PC-3 (cell line): ENCODE results near the gene SPSB1. TPM values are rescaled to one million over a fixed set of nuclear protein-coding genes. Genes with fewer than 3 reads are reported as not detected.

ENCODE experiments used
- ATAC-seq: fragments of 200-7000 bp; cut with Tn5 transposase; 2 replicates; pipeline ENCODE4 v1.9.1; 2020; ENCODE audit warnings: mild to moderate bottlenecking, moderate library complexity
- BruUV-seq: library from RNA; stranded (reverse); fragments of 400-500 nt; replicated peaks from 2 replicates; lab custom pipeline; 2021; lab: Mats Ljungman, UMichigan
- CTCF ChIA-PET: fragments of 300-600 bp; sonication (Branson Sonifier 250); formaldehyde crosslinking; loops from one replicate; lab custom pipeline; 2022; ENCODE audit warnings: antibody characterized with exemption; lab: Charles Lee
- POLR2A ChIA-PET: fragments of 300-600 bp; sonication (Branson Sonifier 250); formaldehyde crosslinking; loops from one replicate; lab custom pipeline; 2022; ENCODE audit warnings: antibody characterized with exemption; ENCODE audit not compliant: unreplicated experiment; lab: Charles Lee
- DNase-seq: peaks from one replicate; pipeline ENCODE4 v3.0.0-alpha.2; 2015
- H2AFZ ChIP-seq: fragments of 300-600 bp; sonication (generic); 2 replicates; pipeline ENCODE4 v1.6.0; 2016; ENCODE audit warnings: antibody characterized with exemption, low read length
- H3F3A ChIP-seq: fragments of 300-600 bp; sonication (generic); one replicate; pipeline ENCODE4 v1.6.0; 2017; ENCODE audit warnings: antibody characterized with exemption, low read length, control low read depth, mild to moderate bottlenecking; ENCODE audit not compliant: unreplicated experiment
- H3K27ac ChIP-seq: fragments of 300-600 bp; sonication (generic); 2 replicates; pipeline ENCODE4 v1.5.1; 2016; ENCODE audit warnings: mild to moderate bottlenecking, low read length
- H3K27me3 ChIP-seq: fragments of 300-600 bp; sonication (generic); 2 replicates; pipeline ENCODE4 v1.6.1; 2016; ENCODE audit warnings: low read length, mixed read lengths
- H3K36me3 ChIP-seq: fragments of 300-600 bp; sonication (generic); 2 replicates; pipeline ENCODE4 v1.6.1; 2016; ENCODE audit warnings: low read depth, mixed run types, low read length, mixed read lengths
- H3K4me1 ChIP-seq: fragments of 300-600 bp; sonication (generic); 2 replicates; pipeline ENCODE4 v1.5.1; 2016; ENCODE audit warnings: low read length; ENCODE audit not compliant: insufficient read depth
- H3K4me2 ChIP-seq: fragments of 300-600 bp; sonication (generic); 2 replicates; pipeline ENCODE4 v1.6.0; 2016; ENCODE audit warnings: low read length
- H3K4me3 ChIP-seq: fragments of 300-600 bp; sonication (generic); 2 replicates; pipeline ENCODE4 v1.5.1; 2016; ENCODE audit warnings: mild to moderate bottlenecking, low read length, mixed read lengths
- H3K79me2 ChIP-seq: fragments of 300-600 bp; sonication (generic); 2 replicates; pipeline ENCODE4 v1.6.1; 2017; ENCODE audit warnings: low read length, mixed read lengths
- H3K9ac ChIP-seq: fragments of 300-600 bp; sonication (generic); 2 replicates; pipeline ENCODE4 v1.6.0; 2016; ENCODE audit warnings: mild to moderate bottlenecking, low read length
- H3K9me2 ChIP-seq: fragments of 300-600 bp; sonication (generic); replicated peaks from 2 replicates; pipeline ENCODE4 v1.6.1; 2016; ENCODE audit warnings: mixed run types, low read length, mixed read lengths
- H3K9me3 ChIP-seq: fragments of 300-600 bp; sonication (generic); 2 replicates; pipeline ENCODE4 v1.6.1; 2016; ENCODE audit warnings: low read length, mixed read lengths
- H4K20me1 ChIP-seq: fragments of 300-600 bp; sonication (generic); 2 replicates; pipeline ENCODE4 v1.6.1; 2016; ENCODE audit warnings: low read length, mixed read lengths
- EZH2 ChIP-seq: fragments of 300-600 bp; sonication (generic); IDR thresholded peaks from one replicate; pipeline ENCODE4 v1.6.1; 2017; ENCODE audit warnings: antibody characterized with exemption, mild to moderate bottlenecking, low read length; ENCODE audit not compliant: unreplicated experiment
- EZH2phosphoT487 ChIP-seq: fragments of 300-600 bp; sonication (generic); IDR thresholded peaks from 2 replicates; pipeline ENCODE4 v1.6.1; 2018; ENCODE audit warnings: mild to moderate bottlenecking, antibody characterized with exemption, low read length, borderline replicate concordance
- intact Hi-C: fragments of 100-400 bp; cut with micrococcal nuclease; formaldehyde crosslinking; loops from 2 replicates; pipeline ENCODE4 v1.9.0; 2023
- total RNA-seq: library from RNA; depleted of rRNA; stranded (reverse); fragments of >200 nt; gene quantifications from 2 replicates; pipeline ENCODE4 v1.2.3, GENCODE V29; 2014
- TF ChIP-seq, protein P1 (sequence below): fragments of 300-600 bp; sonication (generic); conservative IDR thresholded peaks from 2 replicates; pipeline ENCODE4 v1.5.1; 2017; ENCODE audit warnings: antibody characterized with exemption, low read depth, mild to moderate bottlenecking, low read length

SPSB1 gene
- total RNA-seq, 1 experiment from 2014 or later: 18.1 TPM

DNA sequence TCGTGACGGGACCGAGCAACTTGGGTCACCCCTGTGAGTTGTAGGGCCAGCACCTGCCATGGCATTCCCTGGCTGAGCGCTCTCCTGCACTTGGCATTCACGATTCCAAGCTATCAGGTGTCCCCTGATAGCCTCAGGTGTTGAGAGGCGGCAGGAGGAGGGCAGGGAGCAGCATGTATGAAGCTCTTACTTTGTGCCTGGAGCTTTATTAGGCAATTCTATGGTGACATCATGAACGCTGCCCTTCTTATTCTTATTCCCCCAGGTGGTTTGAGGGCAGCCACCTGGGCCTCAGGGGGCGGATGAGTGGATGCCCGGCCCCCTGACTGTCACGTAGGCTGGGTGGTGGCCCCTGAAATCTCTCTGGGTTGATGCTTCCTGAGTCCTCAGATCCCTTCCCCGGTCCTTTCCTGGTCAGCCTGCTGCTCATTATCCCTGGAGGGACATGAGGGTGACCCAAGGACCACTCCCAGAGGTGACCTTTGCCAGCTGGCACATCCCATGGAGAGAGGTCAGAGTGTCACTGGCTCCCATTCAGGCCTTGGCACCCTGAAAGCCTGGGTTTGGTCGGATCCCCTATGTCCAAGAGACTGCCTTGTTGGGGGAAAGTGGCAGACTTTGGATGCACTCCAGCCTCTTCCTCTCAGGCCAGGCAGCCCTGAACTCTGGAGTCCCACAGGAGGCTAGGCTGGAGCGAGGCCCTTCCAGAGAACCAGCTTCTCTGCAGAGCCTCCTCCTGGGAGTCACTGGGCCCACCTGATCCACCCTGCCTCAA, 51.9 kb downstream of the SPSB1 start:
- no TSS peak for BruUV-seq
- TF ChIP-seq EZH2 (no peak), EZH2phosphoT487 (no peak)
- TF ChIP-seq, protein P1, sequence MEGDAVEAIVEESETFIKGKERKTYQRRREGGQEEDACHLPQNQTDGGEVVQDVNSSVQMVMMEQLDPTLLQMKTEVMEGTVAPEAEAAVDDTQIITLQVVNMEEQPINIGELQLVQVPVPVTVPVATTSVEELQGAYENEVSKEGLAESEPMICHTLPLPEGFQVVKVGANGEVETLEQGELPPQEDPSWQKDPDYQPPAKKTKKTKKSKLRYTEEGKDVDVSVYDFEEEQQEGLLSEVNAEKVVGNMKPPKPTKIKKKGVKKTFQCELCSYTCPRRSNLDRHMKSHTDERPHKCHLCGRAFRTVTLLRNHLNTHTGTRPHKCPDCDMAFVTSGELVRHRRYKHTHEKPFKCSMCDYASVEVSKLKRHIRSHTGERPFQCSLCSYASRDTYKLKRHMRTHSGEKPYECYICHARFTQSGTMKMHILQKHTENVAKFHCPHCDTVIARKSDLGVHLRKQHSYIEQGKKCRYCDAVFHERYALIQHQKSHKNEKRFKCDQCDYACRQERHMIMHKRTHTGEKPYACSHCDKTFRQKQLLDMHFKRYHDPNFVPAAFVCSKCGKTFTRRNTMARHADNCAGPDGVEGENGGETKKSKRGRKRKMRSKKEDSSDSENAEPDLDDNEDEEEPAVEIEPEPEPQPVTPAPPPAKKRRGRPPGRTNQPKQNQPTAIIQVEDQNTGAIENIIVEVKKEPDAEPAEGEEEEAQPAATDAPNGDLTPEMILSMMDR: no peak
- H3K9me2 ChIP-seq: no peaks in the 10 kb centered on the region
- H3K4me1 ChIP-seq: 0 out of 2 replicates have a peak, but pooled peaks cover 1% of the 10 kb centered on the region
- H2AFZ ChIP-seq: no peak overlapping the region
- no peak overlapping the region for H3K9ac ChIP-seq
- no peak overlapping the region for H3K4me3 ChIP-seq
- H4K20me1 ChIP-seq: peaks cover 2% of the 10 kb centered on the region; the same call in 1 of the 2 replicates
- no peak overlapping the region for H3K4me2 ChIP-seq
- no peaks in the 10 kb centered on the region for H3F3A ChIP-seq
- H3K79me2 ChIP-seq: peaks cover 90% of the 10 kb centered on the region
- no peak overlapping the region for H3K27ac ChIP-seq
- no peaks in the 10 kb centered on the region for H3K9me3 ChIP-seq
- ATAC-seq (no peak), DNase-seq (no peak)
- H3K27me3 ChIP-seq: no peaks in the 10 kb centered on the region
- intact Hi-C loops: no loop called here
- POLR2A ChIA-PET: interaction anchor here (0.6 kb wide), 1 partner anchor 359 kb away, joined by 3 read pairs; no protein-coding TSS in a partner anchor
- CTCF ChIA-PET: no interaction called here
- no peaks in the 10 kb centered on the region for H3K36me3 ChIP-seq

DNA sequence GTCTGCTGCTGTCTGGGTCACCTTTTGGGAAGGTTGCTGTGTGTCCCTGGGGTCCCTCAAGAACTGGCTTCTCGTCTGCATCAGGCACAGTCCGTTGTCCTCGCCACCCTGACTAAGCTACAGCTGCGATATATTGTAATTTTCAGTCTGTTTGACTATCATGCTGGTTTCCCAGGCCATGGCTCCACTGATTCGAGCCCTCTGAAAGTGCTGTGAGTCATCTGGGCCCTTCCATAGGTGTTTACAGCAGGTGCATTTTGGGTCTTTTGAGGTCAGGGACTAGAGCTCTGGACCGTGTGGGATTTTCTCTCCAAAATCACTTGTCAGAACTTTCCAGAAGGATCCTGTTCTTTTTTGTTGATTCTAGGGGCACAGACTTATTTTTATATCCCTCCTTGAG, 52.8 kb downstream of the SPSB1 start:
- H3K9ac ChIP-seq: no peak overlapping the region
- H3K4me3 ChIP-seq: no peak overlapping the region
- H2AFZ ChIP-seq: no peak overlapping the region
- H3K27me3 ChIP-seq: no peaks in the 10 kb centered on the region
- intact Hi-C loops: no loop called here
- TF ChIP-seq EZH2phosphoT487: no peak
- TF ChIP-seq EZH2: no peak
- TF ChIP-seq, protein P1: no peak
- CTCF ChIA-PET: no interaction called here
- ATAC-seq: no peak
- no peaks in the 10 kb centered on the region for H3K36me3 ChIP-seq
- H3K9me2 ChIP-seq: no peaks in the 10 kb centered on the region
- H3K27ac ChIP-seq: no peak overlapping the region
- peaks cover 83% of the 10 kb centered on the region for H3K79me2 ChIP-seq
- peaks cover 10% of the 10 kb centered on the region for H3K4me1 ChIP-seq
- peaks cover 4% of the 10 kb centered on the region; the same call in 1 of the 2 replicates for H4K20me1 ChIP-seq
- no peak for DNase-seq
- no peaks in the 10 kb centered on the region for H3K9me3 ChIP-seq
- BruUV-seq: no TSS peak
- H3F3A ChIP-seq: no peaks in the 10 kb centered on the region
- no peak overlapping the region for H3K4me2 ChIP-seq
- POLR2A ChIA-PET: no interaction called here

DNA sequence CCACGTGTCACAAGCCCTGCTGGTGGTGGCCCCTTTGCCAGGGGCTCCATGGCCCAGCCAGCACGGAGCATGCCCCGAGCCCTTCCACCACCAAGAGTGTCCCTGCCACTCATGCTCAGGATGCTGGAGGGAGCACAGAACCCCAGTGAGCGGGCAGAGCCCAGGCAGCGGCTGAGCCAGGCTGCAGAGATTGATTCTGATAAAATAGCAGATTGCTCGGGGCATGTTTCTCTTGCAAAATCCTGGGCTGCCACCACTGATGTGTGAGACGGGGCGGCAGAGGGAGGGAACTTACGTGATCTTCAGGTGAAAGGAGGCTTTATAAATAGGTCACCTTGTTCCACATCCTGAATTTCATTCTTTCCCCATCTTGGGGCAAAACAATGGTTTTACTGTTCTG, 53.2 kb downstream of the SPSB1 start:
- no peak for DNase-seq
- Histone ChIP-seq H3K4me1 (peaks cover 14% of the 10 kb centered on the region), H3K9me3 (no peaks in the 10 kb centered on the region), H2AFZ (no peak overlapping the region), H3K9ac (no peak overlapping the region), H3K79me2 (peaks cover 83% of the 10 kb centered on the region), H3F3A (no peaks in the 10 kb centered on the region), H3K9me2 (no peaks in the 10 kb centered on the region), H3K27ac (no peak overlapping the region), H3K36me3 (no peaks in the 10 kb centered on the region), H3K4me2 (no peak overlapping the region), H4K20me1 (peaks cover 8% of the 10 kb centered on the region; the same call in 1 of the 2 replicates), H3K27me3 (no peaks in the 10 kb centered on the region), H3K4me3 (no peak overlapping the region)
- POLR2A ChIA-PET: no interaction called here
- TF ChIP-seq EZH2phosphoT487 (no peak), EZH2 (no peak)
- TF ChIP-seq, protein P1: no peak
- BruUV-seq: no TSS peak
- CTCF ChIA-PET: no interaction called here
- ATAC-seq: no peak
- intact Hi-C loops: no loop called here
